Metanephros (tissue), 1 donor: ENCODE measurements around the gene ANKRD34C. TPM values are rescaled to one million over a fixed set of nuclear protein-coding genes. Genes with fewer than 3 reads are reported as not detected.

Experiments used
- total RNA-seq: library from RNA; depleted of rRNA; stranded (reverse); fragments of >200 nt; gene quantifications from one replicate; pipeline ENCODE4 v1.2.3, GENCODE V29; 2014

Gene ANKRD34C
- 0.12 TPM for total RNA-seq

GRCh38 chr15:79282371-79283251 is at the start of gene ANKRD34C:
Gene ANKRD34C (plus strand): TSS chr15:79282722. CDS start chr15:79293285, 10,563 bp downstream.

GRCh38 chr15:79310985-79311900 is 28.7 kb downstream of the ANKRD34C start, which contains the start of gene TMED3:
Gene TMED3 (plus strand): TSS chr15:79311112. CDS start chr15:79311250, 138 bp downstream.

Other genes starting within 250 kb of the ANKRD34C start
- gene RASGRF1, start 191.9 kb upstream of the ANKRD34C start, total RNA-seq = 0.35 TPM
- gene TMED3, start 28.4 kb downstream of the ANKRD34C start, total RNA-seq = 50.1 TPM
- 1.1 TPM for gene MINAR1, start 149.6 kb downstream of the ANKRD34C start, total RNA-seq